Smooth muscle cell of trachea (primary cell): ENCODE measurements around the gene SPHKAP. TPM values are rescaled to one million over a fixed set of nuclear protein-coding genes. Genes with fewer than 3 reads are reported as not detected.

Experiments used
- total RNA-seq: library from RNA; depleted of rRNA; stranded (reverse); fragments of >200 nt; gene quantifications from 2 replicates; pipeline ENCODE4 v1.2.1, GENCODE V29; 2014

The SPHKAP gene, protein sequence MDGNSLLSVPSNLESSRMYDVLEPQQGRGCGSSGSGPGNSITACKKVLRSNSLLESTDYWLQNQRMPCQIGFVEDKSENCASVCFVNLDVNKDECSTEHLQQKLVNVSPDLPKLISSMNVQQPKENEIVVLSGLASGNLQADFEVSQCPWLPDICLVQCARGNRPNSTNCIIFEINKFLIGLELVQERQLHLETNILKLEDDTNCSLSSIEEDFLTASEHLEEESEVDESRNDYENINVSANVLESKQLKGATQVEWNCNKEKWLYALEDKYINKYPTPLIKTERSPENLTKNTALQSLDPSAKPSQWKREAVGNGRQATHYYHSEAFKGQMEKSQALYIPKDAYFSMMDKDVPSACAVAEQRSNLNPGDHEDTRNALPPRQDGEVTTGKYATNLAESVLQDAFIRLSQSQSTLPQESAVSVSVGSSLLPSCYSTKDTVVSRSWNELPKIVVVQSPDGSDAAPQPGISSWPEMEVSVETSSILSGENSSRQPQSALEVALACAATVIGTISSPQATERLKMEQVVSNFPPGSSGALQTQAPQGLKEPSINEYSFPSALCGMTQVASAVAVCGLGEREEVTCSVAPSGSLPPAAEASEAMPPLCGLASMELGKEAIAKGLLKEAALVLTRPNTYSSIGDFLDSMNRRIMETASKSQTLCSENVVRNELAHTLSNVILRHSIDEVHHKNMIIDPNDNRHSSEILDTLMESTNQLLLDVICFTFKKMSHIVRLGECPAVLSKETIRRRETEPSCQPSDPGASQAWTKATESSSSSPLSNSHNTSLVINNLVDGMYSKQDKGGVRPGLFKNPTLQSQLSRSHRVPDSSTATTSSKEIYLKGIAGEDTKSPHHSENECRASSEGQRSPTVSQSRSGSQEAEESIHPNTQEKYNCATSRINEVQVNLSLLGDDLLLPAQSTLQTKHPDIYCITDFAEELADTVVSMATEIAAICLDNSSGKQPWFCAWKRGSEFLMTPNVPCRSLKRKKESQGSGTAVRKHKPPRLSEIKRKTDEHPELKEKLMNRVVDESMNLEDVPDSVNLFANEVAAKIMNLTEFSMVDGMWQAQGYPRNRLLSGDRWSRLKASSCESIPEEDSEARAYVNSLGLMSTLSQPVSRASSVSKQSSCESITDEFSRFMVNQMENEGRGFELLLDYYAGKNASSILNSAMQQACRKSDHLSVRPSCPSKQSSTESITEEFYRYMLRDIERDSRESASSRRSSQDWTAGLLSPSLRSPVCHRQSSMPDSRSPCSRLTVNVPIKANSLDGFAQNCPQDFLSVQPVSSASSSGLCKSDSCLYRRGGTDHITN (N-terminal part only)
- total RNA-seq = under 0.01 TPM in 1 of 2 replicates, not detected in the other

GRCh38 chr2:228181098-228182019, at the start of gene SPHKAP:
Gene SPHKAP (minus strand): TSS chr2:228181687. CDS start chr2:228181598, 89 bp downstream.

